Mucosa of stomach (tissue), 1 donor: ENCODE data around the gene FHOD3.

ENCODE experiments used
- H3K27me3 ChIP-seq: one replicate; pipeline ENCODE4 v1.7.0; 2013; ENCODE audit warnings: mild to moderate bottlenecking, low read length; ENCODE audit not compliant: control insufficient read depth, insufficient read depth
- H3K36me3 ChIP-seq: one replicate; pipeline ENCODE4 v1.7.0; 2013; ENCODE audit warnings: low read length; ENCODE audit not compliant: control insufficient read depth, insufficient read depth
- H3K4me1 ChIP-seq: one replicate; pipeline ENCODE4 v1.7.0; 2013; ENCODE audit warnings: mild to moderate bottlenecking, low read length; ENCODE audit not compliant: control insufficient read depth, insufficient read depth
- H3K4me3 ChIP-seq: one replicate; pipeline ENCODE4 v1.7.0; 2013; ENCODE audit warnings: low read length
- H3K9ac ChIP-seq: one replicate; pipeline ENCODE4 v1.7.0; 2013; ENCODE audit warnings: mild to moderate bottlenecking, low read length, moderate library complexity
- H3K9me3 ChIP-seq: one replicate; pipeline ENCODE4 v1.7.0; 2013; ENCODE audit warnings: mild to moderate bottlenecking, low read length, moderate library complexity; ENCODE audit not compliant: control insufficient read depth
- donor health status: Pancreatic carcinoma.

FHOD3 gene

GRCh38 chr18:36650906-36651305 lies 353.4 kb downstream of the FHOD3 start:
- Histone ChIP-seq H3K4me3 (no peak overlapping the region), H3K36me3 (no peaks in the 10 kb centered on the region), H3K4me1 (no peaks in the 10 kb centered on the region), H3K9ac (no peak overlapping the region), H3K27me3 (no peaks in the 10 kb centered on the region), H3K9me3 (no peaks in the 10 kb centered on the region)

GRCh38 chr18:36652503-36652902 lies 355.0 kb downstream of the FHOD3 start:
- Histone ChIP-seq H3K4me1 (no peaks in the 10 kb centered on the region), H3K27me3 (no peaks in the 10 kb centered on the region), H3K9ac (no peak overlapping the region), H3K9me3 (no peaks in the 10 kb centered on the region), H3K4me3 (no peak overlapping the region), H3K36me3 (no peaks in the 10 kb centered on the region)

GRCh38 chr18:36653141-36653869 lies 355.8 kb downstream of the FHOD3 start:
- no peaks in the 10 kb centered on the region for H3K4me1 ChIP-seq
- H3K36me3 ChIP-seq = no peaks in the 10 kb centered on the region
- H3K27me3 ChIP-seq = no peaks in the 10 kb centered on the region
- no peak overlapping the region for H3K9ac ChIP-seq
- no peaks in the 10 kb centered on the region for H3K9me3 ChIP-seq
- H3K4me3 ChIP-seq = no peak overlapping the region

DNA sequence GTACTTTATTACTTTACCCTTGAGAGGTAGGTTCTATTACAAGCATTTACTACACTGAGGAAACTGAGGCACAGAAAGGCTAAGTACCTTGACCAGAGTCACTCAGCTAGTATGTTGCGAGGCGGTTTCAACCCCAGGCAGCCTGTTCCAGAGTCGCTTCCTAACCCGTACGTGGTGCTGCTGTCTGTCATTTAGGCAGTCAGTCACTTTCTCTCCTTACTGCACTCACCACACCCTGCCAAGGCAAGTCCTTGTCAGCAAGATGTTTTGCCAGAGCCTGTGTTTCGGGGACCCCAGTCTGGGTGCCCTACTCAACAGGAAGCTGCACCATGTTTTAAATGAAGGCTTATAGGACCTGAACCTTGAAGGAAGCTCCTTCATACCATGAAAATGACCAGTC lies 356.4 kb downstream of the FHOD3 start:
- Histone ChIP-seq H3K9ac (no peak overlapping the region), H3K4me3 (no peak overlapping the region), H3K4me1 (no peaks in the 10 kb centered on the region), H3K9me3 (no peaks in the 10 kb centered on the region), H3K36me3 (no peaks in the 10 kb centered on the region), H3K27me3 (no peaks in the 10 kb centered on the region)

- no peaks in the 10 kb centered on the region for H3K9me3 ChIP-seq
- no peaks in the 10 kb centered on the region for H3K4me1 ChIP-seq
- H3K27me3 ChIP-seq = no peaks in the 10 kb centered on the region
- H3K36me3 ChIP-seq = no peaks in the 10 kb centered on the region
- H3K9ac ChIP-seq = no peak overlapping the region
- H3K4me3 ChIP-seq = no peak overlapping the region
Measured at GRCh38 chr18:36655074-36655473, 357.6 kb downstream of the FHOD3 start.

- H3K36me3 ChIP-seq = no peaks in the 10 kb centered on the region
- no peak overlapping the region for H3K4me3 ChIP-seq
- H3K9ac ChIP-seq = no peak overlapping the region
- H3K9me3 ChIP-seq = no peaks in the 10 kb centered on the region
- no peaks in the 10 kb centered on the region for H3K4me1 ChIP-seq
- H3K27me3 ChIP-seq = no peaks in the 10 kb centered on the region
Measured at GRCh38 chr18:36655930-36656329, 358.4 kb downstream of the FHOD3 start.

- no peak overlapping the region for H3K9ac ChIP-seq
- no peaks in the 10 kb centered on the region for H3K36me3 ChIP-seq
- no peak overlapping the region for H3K4me3 ChIP-seq
- no peaks in the 10 kb centered on the region for H3K9me3 ChIP-seq
- H3K27me3 ChIP-seq = no peaks in the 10 kb centered on the region
- H3K4me1 ChIP-seq = no peaks in the 10 kb centered on the region
Measured at GRCh38 chr18:36658611-36659010, 361.1 kb downstream of the FHOD3 start.

- Histone ChIP-seq H3K9ac (no peak overlapping the region), H3K4me1 (no peaks in the 10 kb centered on the region), H3K36me3 (no peaks in the 10 kb centered on the region), H3K9me3 (no peaks in the 10 kb centered on the region), H3K27me3 (no peaks in the 10 kb centered on the region), H3K4me3 (no peak overlapping the region)
Measured at GRCh38 chr18:36660311-36660710, 362.8 kb downstream of the FHOD3 start.

DNA sequence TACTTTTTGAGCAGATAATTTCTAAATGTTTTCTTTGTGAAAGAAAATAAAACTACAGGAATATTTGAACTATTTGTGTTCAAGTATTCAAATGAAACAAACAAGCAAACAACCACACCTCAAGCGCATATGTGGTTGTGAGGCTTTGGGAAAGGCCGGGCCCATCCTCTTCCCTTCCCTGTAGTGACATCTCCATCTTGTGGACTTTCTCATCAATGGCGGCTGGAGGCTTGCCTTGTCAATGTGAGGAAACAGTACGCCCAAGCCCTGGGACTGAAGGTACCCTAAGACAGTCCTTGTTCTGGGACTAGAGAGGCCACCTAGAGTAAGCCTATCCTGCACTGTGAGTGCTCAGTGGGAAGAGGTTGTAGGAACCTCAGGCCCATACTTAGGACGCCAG lies 364.5 kb downstream of the FHOD3 start:
- no peak overlapping the region for H3K9ac ChIP-seq
- no peaks in the 10 kb centered on the region for H3K9me3 ChIP-seq
- H3K27me3 ChIP-seq = no peaks in the 10 kb centered on the region
- H3K36me3 ChIP-seq = no peaks in the 10 kb centered on the region
- H3K4me1 ChIP-seq = no peaks in the 10 kb centered on the region
- H3K4me3 ChIP-seq = no peak overlapping the region

GRCh38 chr18:36663312-36663711 lies 365.8 kb downstream of the FHOD3 start:
- Histone ChIP-seq H3K27me3 (no peaks in the 10 kb centered on the region), H3K4me1 (no peaks in the 10 kb centered on the region)

DNA sequence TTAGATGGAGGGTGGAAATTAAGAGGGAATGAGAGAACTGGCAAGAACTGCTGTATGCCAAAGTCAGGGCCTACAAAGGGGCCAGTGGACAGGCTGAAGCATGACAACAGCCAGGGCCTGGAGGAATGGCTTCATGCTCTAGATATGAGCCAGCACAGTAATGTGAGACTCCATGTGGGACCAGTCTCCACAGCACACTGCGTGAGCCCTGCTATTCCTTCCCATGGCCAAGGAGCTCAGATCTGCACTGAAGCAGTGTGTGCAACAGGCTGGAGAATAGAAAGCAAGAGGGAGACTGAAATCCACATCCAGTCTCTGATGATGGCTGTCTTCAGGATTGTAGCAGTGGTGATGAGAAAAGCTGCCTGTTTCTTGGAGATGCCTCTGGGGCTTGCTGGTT lies 368.4 kb downstream of the FHOD3 start:
- H3K36me3 ChIP-seq = no peaks in the 10 kb centered on the region
- H3K4me1 ChIP-seq = no peaks in the 10 kb centered on the region
- H3K27me3 ChIP-seq = no peaks in the 10 kb centered on the region
- H3K9me3 ChIP-seq = no peaks in the 10 kb centered on the region
- H3K9ac ChIP-seq = no peak overlapping the region
- H3K4me3 ChIP-seq = no peak overlapping the region

More at GRCh38 chr18:36663312-36663711, 365.8 kb downstream of the FHOD3 start:
- H3K9me3 ChIP-seq = no peaks in the 10 kb centered on the region
- no peak overlapping the region for H3K9ac ChIP-seq
- no peak overlapping the region for H3K4me3 ChIP-seq
- H3K36me3 ChIP-seq = no peaks in the 10 kb centered on the region

GRCh38 chr18:36667811-36668210 lies 370.3 kb downstream of the FHOD3 start:
- Histone ChIP-seq H3K9ac (no peak overlapping the region), H3K4me1 (no peaks in the 10 kb centered on the region), H3K36me3 (no peaks in the 10 kb centered on the region), H3K4me3 (no peak overlapping the region), H3K27me3 (no peaks in the 10 kb centered on the region), H3K9me3 (no peaks in the 10 kb centered on the region)

DNA sequence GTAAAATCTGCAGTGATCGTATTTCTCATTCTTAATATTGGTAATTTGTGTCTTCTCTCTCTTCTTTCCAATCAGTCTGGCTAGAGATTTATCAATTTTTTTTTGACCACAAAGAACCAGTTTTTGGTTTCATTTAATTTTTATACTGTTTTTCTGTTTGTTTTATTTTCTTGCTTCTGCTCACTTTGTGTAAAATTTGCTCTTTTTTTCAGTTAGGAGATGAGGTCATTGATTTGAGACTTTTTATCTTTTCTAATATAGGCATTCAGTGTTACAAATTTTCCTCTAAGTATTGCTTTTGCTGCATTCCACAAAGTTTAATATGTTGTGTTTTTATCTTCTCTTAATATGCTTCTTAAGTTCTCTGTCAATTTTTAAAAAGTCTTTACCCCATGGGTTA lies 370.8 kb downstream of the FHOD3 start:
- Histone ChIP-seq H3K9ac (no peak overlapping the region), H3K4me3 (no peak overlapping the region), H3K9me3 (no peaks in the 10 kb centered on the region), H3K27me3 (no peaks in the 10 kb centered on the region), H3K36me3 (no peaks in the 10 kb centered on the region), H3K4me1 (no peaks in the 10 kb centered on the region)
